HG02763 (cell line): ENCODE results near the gene DTNB.
"Not testable (repeated sequence)": the region's sequence is repeated elsewhere in the genome, so short reads cannot be mapped to it uniquely, and the experiment has no call there.

Experiments
- ATAC-seq: cut with Tn5 transposase; IDR thresholded peaks from one replicate; pipeline ENCODE4 v1.9.1; 2021; ENCODE audit warnings: mild to moderate bottlenecking, moderate library complexity; ENCODE audit not compliant: unreplicated experiment

The DTNB gene

DNA sequence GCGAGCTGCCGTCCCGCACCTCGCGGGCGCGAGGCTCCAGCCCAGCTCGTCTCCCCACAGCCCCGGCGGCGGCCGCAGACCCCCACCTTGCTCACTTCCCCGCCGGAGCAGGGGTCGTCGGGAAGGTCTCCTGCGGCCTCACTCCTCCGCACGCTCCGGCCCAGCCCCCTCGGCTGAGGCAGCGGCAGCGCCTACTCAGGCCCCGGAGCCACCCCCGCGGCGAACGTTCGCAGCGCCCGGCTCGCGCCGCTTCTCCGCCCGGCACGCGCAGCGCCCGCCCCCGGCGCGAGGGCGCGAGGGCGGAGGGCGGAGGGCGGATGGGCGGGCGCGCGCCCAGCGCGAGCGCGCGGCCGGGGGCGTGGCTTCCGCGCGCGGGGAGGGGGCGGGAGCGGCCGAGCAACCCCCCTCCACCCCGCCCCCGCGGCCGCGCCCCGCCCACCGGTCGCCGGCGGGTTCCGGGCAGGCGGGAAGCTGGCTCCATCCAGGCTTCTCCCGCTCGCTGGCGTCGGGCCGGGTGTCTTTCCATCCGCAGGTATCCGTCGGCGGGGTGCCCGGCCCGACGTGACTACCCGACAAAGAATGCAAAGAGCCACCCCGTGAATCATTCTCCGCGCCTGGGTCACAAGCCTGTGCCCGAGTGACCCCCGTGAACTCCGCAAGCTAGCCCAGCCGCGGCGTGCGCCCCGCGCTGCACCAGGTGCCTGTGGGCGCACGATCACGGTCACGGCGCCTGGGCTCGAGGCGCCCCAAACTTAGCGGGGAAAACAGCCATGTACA is at the start of gene DTNB:
Gene DTNB (minus strand): TSS at position 278 of the 777 bp plus-strand sequence. CDS start 20,917 bp downstream, outside the sequence.
- ATAC-seq, result peak; percentile 60

DNA sequence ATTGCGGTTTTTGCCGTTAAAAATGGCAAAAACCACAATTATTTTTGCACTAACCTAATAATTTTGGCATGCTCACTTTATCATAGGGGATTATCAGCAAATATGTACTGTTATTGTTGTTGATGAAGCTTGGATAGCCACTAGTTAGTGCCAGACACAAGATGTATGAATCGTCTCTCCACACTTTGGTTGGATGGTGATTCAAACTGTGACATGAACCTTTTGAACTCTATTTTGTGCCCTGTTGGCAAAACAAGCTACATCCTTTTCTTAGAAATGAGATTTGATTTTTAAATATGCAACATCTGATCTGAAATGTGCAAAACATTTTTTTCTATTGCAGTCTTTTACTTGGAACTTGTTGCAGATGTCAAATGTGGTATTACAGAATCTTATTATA is 48.8 kb upstream of the DTNB start:
- no peak for ATAC-seq

DNA sequence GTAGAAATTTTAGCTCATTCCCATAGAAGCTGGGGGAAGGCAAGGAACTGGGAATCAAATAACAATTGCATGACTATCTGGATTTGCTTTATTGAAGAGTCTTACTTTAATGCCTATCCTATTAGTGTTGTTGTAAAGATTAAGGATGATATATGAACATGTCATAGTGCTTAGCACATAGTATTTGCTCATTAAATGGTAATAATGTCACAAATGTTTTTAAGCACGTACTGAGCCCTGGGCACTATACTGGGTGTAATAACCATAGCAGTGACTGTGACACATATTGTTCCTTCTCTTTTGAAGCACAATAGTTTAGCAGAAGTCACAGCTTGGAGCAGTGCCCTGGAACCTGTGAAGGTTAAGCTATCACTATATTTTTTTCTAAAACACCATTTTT is 47.2 kb upstream of the DTNB start:
- no peak for ATAC-seq

DNA sequence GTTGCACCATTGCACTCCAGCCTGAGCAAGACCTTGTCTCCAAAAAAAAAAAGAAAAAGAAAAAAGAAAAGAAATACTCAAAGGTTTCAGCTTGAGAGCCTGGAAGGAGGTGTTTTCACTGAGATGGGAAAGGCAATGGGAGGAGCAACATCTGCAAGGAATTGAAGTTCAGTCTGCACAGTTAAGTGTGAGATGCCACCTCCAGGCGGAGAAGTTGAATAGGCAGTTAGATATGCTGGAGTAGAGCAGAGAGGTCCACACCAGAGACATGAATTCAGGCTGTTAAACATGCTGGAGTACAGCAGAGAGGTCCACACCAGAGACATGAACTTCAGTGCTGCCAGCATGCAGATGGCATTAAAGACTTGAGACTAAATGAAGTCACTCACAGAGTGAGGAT is 41.4 kb upstream of the DTNB start:
- ATAC-seq, result no peak

DNA sequence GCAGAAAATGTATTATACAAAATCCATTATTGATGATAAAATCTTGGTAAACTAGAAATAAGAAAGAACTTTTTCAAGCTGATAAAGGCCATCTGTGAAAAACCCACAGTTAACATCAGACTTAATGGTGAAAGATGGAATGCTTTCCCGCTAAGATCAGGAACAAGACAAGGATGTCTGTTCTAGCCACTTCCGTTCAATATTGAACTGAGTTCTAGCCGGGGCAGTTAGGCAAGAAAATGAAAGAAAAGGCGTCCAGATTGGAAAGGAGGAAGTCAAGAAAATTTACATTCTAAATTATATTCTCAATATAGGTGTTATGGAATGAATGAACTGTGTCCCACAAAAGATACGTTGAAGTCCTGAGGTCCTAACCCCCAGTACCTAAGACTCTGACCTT is 39.1 kb upstream of the DTNB start:
- ATAC-seq, result no peak

DNA sequence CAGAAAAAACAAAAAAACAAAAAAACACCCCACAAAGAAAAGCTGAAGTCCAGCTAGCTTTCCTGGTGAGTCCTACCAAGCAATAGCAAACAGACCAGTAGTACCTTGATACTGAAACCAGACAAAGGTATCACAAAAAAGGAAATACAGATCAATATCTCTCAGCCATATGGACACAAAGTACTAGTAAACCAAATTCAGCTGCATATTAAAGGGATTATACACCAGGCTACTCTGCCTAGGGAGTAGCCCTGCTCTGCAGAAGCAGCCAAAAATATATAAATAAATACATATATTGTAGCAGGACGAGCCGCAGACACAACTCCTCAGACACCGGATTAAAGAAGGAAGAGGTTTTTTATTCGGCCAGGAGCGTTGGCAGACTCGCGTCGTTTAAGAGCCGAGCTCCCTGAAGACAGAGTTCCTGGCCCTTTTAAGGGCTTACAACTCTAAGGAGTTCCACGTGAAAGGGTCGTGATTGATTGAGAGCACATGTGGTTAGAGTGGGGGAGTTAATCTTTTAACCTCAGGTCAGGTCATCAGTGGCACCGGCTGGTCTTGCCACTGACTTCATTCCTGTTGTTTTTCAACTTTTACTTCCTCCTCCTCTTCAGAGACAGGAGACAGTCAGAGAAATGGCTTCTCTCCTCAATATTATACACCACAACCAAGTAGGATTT is 38.4 kb upstream of the DTNB start:
- ATAC-seq, result no peak

DNA sequence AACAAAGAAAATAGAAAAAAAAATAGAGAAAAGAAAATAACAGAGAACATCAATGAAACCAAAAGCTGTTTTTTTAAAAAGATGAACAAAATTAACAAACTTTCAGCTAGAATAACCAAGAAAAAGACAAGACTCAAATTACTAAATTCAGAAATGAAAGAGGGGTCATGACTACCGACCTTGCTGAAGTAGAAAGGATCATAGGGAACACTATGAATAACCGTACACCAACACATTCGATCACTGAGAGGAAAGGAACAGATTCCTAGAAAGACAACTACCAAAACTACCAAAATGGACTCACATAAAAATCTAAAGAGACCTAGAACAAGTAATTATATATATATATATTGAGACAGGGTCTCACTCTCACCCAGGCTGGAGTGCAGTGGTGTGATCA is 37.4 kb upstream of the DTNB start:
- no peak for ATAC-seq

DNA sequence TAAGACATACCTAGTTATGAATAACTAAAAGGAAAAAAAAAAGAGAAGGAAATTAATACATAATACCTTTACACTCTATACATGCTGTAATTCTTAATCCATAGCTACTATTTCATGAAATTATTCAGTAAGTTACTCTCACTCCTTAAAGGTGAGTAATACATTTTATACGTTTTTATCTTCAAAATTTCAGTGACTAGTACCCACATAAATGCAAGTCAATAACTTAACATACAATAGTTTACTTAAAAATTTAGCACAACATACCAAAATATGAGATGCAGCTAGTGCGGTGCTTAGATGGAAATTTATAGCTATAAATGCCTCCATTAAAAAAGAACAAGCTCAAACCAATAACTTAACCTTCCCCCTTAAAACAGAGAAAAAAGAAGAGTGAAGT is 36.0 kb upstream of the DTNB start:
- ATAC-seq, result no peak

DNA sequence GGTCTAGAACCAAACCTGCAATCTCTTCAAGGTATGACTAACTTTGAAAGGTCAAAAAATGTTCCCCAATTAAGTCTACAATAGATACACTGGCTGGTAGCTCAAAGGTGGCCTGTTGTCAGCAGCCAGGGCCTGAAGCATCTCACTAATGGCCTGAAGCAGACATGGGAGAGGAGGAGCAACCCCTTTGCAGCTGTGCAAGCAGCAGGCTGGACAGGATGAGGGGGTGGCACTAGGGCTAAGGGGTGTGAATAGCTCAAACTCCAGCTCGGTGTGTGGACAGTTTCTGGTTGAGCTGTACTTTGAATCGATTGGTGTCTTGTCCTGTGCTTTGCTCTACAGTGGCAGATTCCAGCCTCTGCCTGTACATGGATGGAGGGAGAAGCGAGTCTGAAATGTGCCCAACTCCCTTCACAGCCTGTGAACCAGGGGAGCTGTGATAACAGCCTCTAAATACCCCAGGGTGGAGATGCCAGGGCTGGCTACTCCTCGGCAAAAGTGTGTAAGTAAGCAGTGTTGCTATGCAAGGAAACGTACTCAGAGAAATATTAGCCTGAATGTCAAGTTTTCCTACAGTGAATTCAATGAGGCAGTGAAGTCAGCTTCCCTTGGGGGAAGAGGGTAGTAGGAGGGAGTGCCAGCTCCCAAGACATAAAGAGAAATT is 34.7 kb upstream of the DTNB start:
- ATAC-seq, result no peak

DNA sequence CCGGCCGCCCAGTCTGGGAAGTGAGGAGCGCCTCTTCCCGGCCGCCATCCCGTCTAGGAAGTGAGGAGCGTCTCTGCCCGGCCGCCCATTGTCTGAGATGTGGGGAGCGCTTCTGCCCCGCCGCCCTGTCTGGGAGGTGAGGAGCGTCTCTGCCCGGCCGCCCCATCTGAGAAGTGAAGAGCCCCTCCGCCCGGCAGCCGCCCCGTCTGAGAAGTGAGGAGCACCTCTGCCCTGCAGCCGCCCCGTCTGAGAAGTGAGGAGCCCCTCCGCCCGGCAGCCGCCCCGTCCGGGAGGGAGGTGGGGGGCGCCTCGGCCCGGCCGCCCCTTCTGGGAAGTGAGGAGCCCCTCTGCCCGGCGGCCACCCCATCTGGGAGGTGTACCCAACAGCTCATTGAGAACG is 32.2 kb upstream of the DTNB start:
- ATAC-seq, result not testable (repeated sequence)

DNA sequence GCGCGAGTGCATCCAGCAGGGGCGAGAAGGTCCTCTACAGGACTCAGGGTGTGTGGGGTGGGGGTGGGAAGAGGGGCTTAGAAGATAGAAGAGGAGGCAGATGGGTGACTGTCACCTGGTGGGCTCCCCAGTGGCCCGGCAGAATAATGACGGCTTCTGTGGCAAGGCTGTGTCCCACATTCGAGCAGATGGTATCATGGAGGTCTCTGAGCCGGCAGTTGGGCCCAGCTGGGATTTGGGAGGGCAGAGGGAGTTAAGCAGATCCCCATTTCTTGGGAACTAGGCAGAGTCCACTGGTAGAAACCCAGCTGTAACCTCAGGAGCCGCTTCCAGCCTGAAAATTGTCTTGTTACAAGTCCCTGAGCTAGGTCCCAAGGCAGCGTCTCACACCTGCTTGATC is 28.4 kb upstream of the DTNB start:
- no peak for ATAC-seq

DNA sequence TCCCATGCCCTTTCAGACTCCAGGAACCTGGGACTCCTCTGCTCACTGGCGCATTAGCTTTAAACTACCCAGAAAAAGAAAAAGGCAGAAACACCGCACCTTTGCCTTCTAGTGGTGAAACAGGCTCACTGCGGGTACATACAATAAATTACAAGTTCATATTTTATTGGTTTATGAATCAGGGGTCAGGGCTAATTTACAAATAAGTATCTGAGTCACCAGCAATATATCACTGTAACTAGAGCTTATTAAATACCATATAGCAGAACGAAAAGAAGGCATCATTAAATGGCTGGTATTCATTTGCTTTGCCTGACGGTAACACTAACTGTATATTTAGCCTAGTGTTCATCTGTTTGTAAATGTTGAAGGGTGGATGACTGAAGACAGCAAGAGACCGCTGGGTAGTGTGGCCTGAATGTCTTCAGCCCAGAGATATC is 26.9 kb upstream of the DTNB start:
- no peak for ATAC-seq

DNA sequence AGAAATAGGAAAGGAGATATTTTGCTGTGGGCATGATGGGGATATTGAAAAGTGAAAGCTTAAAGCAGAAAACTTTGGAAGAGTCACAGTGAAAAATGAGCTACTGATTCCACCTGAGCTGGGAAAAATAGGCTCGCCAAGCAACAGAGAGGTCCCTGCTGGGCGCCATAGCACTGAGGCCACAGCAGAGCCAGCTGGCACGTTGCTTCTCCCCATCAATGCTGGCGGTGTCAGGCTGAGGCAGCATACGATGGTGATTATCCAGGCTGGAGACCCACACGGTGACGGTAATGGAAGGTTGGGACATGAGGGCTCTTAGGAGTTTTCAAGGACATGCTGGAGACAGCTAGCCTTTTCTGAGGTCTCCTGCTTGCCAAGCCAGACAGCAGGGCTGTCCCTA is 25.8 kb upstream of the DTNB start:
- no peak for ATAC-seq

DNA sequence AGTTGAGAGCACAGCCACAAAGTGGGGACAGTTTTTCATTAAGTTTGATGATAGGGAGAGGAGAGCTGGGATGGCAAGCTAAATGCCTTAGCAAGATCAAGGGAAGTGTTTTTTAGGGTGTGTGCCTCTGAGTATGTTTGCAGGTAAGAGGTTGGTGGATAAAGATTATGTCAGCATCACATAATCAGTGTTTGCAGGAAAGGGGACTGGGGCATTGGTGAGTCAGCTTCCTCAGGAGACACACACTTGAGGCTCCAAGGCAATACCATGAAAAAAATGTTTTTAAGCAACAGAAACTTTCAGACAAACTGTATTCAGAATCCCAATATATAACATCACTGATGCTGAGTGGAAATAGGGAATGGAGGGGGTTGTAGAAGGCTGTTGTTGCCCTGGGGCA is 25.4 kb upstream of the DTNB start:
- ATAC-seq, result no peak

DNA sequence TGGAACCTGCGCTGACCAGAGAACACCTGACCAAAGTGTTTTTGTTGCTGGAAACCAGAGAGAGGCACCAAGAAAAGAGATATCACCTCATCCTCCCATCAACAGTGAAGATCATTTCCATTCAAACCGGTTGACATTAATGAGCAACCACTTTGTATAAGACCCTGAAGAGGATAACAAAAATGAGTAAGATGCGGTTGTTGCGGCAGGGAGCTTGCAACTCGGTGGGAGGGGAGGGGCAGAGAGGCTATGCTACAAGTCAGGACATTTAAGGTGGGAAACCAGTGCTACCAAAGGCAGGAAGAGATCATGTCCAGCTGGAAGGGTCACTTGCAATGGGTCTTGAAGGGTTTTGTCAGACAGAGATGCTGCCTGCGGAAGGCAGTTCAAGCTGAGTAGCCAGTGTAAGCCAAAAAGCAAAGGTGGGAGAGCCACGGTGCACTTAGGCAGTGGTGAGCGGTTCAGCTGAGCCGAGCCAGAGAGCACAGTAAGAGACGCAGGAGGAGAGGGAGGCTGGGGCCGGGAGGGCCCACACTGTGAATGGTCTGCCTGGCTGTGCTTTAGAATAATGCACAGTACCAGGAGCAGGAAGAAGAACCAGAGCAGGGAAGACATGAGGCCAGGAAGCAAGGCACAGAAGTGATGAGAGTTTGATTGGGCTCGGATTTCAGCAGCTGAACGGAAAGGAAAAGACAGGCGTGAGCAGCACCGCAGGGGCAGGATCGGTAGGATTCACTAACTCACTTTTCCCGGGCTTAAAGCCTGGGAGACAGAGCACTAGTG is 24.4 kb upstream of the DTNB start:
- no peak for ATAC-seq

DNA sequence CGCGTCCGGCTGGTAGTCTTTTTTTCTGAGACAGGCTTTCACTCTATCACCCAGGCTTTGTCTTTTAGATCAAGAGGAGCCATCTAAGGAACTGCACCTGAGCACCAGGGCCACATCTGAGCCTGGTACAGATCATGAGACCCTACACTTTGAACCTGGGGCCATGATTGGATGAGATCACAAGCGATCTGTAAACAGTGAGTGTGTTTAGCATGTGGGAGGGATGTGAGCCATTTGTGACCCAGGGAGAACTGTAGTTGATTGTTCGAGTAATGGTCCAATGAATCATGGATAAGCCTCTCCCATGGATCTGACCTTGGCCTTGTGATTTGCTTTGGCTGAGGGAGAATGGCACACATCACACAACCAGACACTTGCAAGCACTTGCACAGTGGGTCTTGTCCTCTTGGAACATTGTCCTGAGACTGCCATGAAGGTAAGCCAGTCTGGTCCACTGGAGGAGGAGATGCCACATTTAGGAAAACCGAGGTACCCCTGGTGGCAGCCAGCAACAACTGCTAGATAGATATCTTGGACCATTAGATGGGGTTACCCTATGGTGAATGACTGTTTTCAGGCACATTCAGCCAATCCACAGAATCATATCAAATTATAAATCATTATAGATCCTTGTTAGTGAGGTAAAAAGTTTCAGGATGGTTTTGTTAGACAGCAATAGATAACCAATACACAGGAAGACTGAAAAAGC is 19.5 kb upstream of the DTNB start:
- ATAC-seq, result no peak

DNA sequence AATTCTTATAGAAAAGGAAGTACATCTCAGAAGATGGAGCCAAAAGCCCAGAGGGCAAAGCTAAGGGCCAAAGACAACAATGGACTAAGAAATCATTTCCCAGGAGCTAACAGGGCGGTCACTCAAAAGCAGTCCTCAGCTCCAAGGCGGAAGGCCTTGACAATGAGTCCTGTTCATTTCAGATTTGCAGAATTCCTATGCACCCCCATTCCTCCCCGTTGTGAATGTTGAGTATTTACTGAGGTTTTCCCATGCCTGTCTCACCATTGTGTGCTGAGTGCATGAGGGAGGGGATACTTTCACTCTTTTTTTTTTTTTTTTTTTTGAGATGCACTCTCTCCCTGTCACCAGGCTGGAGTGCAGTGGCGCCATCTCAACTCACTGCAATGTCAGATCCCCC is 18.8 kb upstream of the DTNB start:
- no peak for ATAC-seq

DNA sequence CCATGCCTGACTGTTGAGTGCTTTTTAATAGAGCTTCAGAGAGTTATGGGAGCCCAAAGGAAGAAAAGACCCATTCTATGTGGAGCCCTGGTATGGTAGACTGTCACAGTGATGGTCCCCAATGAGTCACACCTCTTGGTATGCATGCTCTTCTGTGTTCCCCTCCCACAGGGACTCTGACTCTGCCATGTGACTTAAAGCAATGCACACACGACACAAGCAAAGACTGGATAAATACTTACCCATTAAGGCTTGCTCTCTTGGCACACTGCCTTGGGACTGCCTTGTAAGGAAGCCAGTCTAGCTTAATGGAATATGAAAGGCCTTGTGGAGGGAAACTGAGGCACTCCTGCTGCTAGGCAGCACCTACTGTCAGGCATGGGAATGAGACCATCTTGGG is 16.7 kb upstream of the DTNB start:
- no peak for ATAC-seq

DNA sequence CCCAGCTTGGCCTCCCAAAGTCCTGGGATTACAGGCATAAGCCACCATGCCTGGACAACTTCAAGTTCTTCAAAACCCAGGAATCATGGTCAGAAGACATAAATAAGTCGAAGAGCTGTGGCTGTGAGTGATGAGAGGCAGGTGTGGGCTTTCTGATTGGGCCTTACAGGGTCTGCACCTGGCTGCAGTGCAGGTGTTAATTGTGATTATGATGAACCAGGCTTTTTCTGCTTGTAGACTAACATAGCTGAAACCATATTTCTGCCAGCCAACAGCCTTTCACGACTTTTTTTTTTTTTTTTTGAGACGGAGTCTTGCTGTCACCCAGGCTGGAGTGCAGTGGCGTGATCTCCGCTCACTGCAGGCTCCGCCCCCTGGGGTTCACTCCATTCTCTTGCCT is 14.9 kb upstream of the DTNB start:
- ATAC-seq, result no peak

DNA sequence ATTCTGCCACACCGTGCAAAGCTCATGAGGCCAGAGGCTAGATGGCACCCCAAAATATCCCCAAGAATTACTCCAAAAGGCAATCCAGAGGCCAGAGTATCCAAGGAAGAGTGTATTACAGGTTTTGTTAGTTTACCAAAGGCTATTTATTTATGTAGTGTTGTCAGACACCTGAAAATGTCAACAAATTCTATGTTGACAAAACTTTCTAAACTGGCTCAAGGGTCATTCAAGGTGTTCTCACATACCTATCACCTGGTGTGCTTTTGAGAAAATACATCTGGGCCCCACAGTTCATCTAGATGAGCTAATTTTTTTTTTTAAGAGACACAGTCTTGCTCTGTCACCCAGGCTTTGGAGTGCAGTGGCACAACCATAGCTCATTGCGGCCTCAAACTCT is 12.4 kb upstream of the DTNB start:
- ATAC-seq, result no peak
